ENCODE measurements around the gene MGST3. TPM values are rescaled to one million over a fixed set of nuclear protein-coding genes. Genes with fewer than 3 reads are reported as not detected.
"Not testable (repeated sequence)": the region's sequence is repeated elsewhere in the genome, so short reads cannot be mapped to it uniquely, and the experiment has no call there.

MGST3 gene
- total and polyA plus RNA-seq, 2 experiments from 2014 or later: 84.5 to 262 TPM

DNA sequence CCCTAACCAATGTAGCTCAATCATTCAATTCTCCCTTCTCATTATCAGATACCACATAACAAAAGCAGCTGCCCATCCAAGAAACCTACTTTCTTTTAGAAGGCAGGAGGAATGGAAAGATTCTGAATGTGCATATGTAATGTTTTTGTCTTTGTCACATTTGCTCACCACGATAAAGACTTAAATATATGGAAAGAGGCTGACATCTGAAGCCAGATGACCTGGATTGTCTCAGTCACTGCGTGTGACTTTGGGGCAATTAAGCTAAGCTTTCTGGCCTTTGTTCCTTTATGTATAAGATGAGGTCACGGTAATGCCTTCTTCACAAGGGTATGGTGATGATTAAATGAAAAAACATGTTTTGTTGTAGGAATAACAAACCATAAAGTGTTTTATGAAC is 44.6 kb upstream of the MGST3 start:
- Histone ChIP-seq H3K36me3 (ENCODE audit: insufficient read depth) (no peaks in the 10 kb centered on the region), H3K4me1 (ENCODE audit: insufficient read depth) (peaks cover 8% of the 10 kb centered on the region), H2AFZ (0 out of 2 replicates have a peak overlapping the region, but pooled peaks have one; percentile 38), H3F3A (replicated peaks; ENCODE audit: low read depth) (no peaks in the 10 kb centered on the region), H3K79me2 (replicated peaks; ENCODE audit: insufficient read depth) (no peaks in the 10 kb centered on the region), H3K27ac (ENCODE audit: low read depth) (no peak overlapping the region), H3K27me3 (ENCODE audit: insufficient read depth) (no peaks in the 10 kb centered on the region), H3K4me2 (no peak overlapping the region), H3K9me2 (ENCODE audit: insufficient read depth) (peaks cover 3% of the 10 kb centered on the region; the same call in 1 of the 2 replicates), H4K20me1 (replicated peaks; ENCODE audit: insufficient read depth) (no peaks in the 10 kb centered on the region; the same call in 1 of the 2 replicates), H3K4me3 (no peak overlapping the region)
- TF ChIP-seq STAT1 (IDR thresholded peaks at IDR 0.05; ENCODE audit: unreplicated experiment) (no peak), EZH2phosphoT487 (IDR thresholded peaks at IDR 0.05; ENCODE audit: unreplicated experiment) (no peak), ZNF114 (CRISPR knock-in tag; IDR thresholded peaks at IDR 0.05) (no peak), POLR2AphosphoS5 (IDR thresholded peaks at IDR 0.05; ENCODE audit: low read depth) (no peak), NANOG (IDR thresholded peaks at IDR 0.05; ENCODE audit: borderline replicate concordance) (no peak)
- TF ChIP-seq, protein P1, sequence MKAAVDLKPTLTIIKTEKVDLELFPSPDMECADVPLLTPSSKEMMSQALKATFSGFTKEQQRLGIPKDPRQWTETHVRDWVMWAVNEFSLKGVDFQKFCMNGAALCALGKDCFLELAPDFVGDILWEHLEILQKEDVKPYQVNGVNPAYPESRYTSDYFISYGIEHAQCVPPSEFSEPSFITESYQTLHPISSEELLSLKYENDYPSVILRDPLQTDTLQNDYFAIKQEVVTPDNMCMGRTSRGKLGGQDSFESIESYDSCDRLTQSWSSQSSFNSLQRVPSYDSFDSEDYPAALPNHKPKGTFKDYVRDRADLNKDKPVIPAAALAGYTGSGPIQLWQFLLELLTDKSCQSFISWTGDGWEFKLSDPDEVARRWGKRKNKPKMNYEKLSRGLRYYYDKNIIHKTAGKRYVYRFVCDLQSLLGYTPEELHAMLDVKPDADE (IDR thresholded peaks at IDR 0.05): no peak
- TF ChIP-seq, protein P2, sequence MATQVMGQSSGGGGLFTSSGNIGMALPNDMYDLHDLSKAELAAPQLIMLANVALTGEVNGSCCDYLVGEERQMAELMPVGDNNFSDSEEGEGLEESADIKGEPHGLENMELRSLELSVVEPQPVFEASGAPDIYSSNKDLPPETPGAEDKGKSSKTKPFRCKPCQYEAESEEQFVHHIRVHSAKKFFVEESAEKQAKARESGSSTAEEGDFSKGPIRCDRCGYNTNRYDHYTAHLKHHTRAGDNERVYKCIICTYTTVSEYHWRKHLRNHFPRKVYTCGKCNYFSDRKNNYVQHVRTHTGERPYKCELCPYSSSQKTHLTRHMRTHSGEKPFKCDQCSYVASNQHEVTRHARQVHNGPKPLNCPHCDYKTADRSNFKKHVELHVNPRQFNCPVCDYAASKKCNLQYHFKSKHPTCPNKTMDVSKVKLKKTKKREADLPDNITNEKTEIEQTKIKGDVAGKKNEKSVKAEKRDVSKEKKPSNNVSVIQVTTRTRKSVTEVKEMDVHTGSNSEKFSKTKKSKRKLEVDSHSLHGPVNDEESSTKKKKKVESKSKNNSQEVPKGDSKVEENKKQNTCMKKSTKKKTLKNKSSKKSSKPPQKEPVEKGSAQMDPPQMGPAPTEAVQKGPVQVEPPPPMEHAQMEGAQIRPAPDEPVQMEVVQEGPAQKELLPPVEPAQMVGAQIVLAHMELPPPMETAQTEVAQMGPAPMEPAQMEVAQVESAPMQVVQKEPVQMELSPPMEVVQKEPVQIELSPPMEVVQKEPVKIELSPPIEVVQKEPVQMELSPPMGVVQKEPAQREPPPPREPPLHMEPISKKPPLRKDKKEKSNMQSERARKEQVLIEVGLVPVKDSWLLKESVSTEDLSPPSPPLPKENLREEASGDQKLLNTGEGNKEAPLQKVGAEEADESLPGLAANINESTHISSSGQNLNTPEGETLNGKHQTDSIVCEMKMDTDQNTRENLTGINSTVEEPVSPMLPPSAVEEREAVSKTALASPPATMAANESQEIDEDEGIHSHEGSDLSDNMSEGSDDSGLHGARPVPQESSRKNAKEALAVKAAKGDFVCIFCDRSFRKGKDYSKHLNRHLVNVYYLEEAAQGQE (IDR thresholded peaks at IDR 0.05; ENCODE audit: unreplicated experiment): no peak
- H3K27ac Mint-ChIP-seq: 0 out of 2 replicates have a peak overlapping the region, but pooled peaks have one; percentile 1
- peaks cover 5% of the 10 kb centered on the region; the same call in 1 of the 3 replicates for H3K9me3 Mint-ChIP-seq
- no peaks in the 10 kb centered on the region for H3K36me3 Mint-ChIP-seq (ENCODE audit: low read depth)
- H3K27me3 Mint-ChIP-seq (ENCODE audit: insufficient read depth, low read depth, poor library complexity): no peaks in the 10 kb centered on the region
- no peak overlapping the region for H3K4me3 Mint-ChIP-seq
- ATAC-seq (no peak), DNase-seq (ENCODE audit: low spot score) (no peak)
- peaks cover 4% of the 10 kb centered on the region for H3K4me1 Mint-ChIP-seq

DNA sequence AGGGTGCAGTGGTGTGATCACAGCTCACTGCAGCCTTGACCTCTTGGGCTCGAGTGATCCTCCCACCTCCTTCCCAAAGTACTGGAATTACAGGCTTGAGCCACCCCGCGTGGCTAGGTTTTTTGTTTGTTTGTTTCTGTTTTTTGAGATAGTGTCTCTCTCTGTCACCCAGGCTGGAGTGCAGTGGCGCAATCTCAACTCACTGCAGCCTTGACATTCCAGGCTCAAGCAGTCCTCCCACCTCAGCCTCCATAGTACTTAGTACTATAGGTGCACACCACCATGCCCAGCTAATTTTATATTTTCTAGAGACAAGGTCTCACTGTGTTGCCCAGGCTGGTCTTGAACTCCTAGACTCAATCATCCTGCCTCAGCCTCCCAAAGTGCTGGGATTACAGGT is 39.6 kb upstream of the MGST3 start:
- H3K36me3 ChIP-seq (ENCODE audit: insufficient read depth); H3K4me3 Mint-ChIP-seq; H3K36me3 Mint-ChIP-seq (ENCODE audit: low read depth); DNase-seq (ENCODE audit: low spot score); H3K27ac Mint-ChIP-seq; H3K79me2 ChIP-seq (replicated peaks; ENCODE audit: insufficient read depth); H3K27me3 ChIP-seq (ENCODE audit: insufficient read depth); H3K4me1 Mint-ChIP-seq; H4K20me1 ChIP-seq (replicated peaks; ENCODE audit: insufficient read depth); ATAC-seq; H2AFZ ChIP-seq; H3F3A ChIP-seq (replicated peaks; ENCODE audit: low read depth); H3K27ac ChIP-seq (ENCODE audit: low read depth); H3K27me3 Mint-ChIP-seq (ENCODE audit: insufficient read depth, low read depth, poor library complexity); H3K9me2 ChIP-seq (ENCODE audit: insufficient read depth); H3K4me1 ChIP-seq (ENCODE audit: insufficient read depth); H3K4me2 ChIP-seq; H3K9me3 Mint-ChIP-seq; H3K4me3 ChIP-seq: not testable (repeated sequence)
